ENCODE data around the gene CHODL. TPM values are rescaled to one million over a fixed set of nuclear protein-coding genes. Genes with fewer than 3 reads are reported as not detected.

The CHODL gene
- polyA plus RNA-seq, 1 donor: 51.1 TPM

DNA sequence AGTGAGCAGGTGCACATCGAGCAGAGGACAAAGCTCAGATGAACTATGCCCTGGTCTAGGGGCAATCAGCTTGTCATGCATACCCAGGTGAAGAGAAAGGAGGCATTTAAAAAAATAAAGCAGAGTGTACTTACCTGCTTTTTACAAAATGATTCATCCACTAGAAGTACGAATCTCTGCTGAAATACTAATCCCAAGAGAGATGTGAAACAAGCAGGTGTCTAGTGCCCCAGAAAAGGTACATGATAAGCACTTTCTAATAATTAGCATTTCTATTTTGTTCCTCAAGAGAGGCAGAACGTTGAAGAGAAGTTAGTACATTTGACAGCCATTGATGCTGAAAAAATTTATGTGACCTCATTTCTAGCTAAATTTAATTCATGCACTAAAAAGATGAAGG lies 31.1 kb downstream of the CHODL start:
- no peak for DNase-seq

DNA sequence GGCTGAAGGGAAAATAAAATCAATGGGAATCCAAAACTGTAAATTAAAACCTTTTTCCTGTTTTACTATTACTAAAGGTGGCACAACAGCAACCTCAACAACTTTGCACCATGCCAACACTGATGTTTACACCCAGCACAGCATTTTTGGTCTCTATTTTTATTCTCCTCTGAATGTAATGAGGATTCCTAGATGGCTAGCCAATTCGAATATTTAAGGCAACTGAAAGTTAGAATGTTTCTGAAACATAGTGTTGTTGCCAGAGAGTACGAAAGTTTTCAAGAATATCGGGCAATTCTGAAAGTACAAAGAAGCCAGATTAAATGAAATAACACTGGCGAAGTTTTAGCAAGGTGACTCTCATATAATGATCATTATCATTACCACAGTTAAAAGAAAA lies 40.7 kb downstream of the CHODL start:
- DNase-seq: no peak

DNA sequence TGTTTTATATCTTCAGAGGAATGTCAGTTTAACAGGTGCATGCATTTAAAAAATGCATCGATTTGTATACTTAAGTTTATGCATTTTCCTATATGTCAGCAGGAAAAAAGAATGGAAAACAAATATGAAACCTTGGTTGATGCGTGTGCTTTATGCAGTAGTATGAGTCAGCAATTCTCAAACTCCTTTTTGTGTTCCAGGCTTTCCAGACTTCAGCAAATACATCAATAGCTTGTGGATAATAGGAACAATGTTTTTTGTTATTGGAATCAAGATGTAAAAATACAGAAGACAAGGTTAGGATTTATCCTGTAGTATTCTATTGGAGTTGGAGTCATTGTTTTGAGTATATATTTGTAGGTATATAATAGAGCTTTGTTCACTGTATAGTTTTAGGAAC lies 45.2 kb downstream of the CHODL start:
- no peak for DNase-seq

DNA sequence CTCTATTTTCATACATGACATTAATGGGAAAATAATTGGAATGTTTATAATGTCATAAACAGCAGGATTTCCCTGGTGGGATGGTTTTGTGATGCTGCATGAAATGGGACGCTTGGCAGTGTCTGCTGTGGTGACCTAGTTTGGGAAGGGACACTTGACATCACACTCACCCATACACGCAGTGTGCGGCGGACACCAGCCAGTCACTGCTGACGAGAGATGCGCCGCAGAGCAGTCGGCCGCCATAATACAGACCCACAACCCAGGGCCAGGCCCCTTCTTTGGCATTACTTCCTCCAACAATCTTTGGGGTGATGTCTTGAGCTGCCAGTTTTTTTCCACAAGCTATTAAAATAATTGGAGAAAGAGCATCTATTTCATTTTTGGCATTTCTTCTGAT lies 49.5 kb downstream of the CHODL start:
- DNase-seq: no peak

DNA sequence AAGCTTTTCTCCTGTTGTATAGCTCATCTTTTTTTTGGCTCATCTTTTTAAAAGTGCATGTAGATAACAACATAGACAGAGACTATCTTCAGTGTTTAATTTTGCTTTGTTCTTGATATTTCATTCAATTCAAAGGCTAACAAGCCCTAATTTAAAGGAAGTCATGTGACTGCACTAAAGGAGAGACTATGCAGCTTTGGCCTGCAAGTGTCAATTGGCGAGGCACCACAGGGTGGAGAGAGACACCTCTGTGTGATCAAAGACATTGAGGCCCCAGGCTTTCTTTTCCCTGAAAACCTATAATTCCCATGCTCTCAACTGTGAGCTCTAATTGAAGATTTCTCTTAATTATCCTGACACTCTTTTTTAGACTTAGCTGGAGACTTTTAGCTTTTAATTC lies 53.6 kb downstream of the CHODL start:
- DNase-seq: no peak

Other genes with a start within 250 kb of the CHODL start
- gene TMPRSS15, start 159.0 kb downstream of the CHODL start, polyA plus RNA-seq (ENCODE audit: insufficient read length): 0.50 TPM